HG03575 (cell line): ENCODE results near the gene CCDC117.
"Not testable (repeated sequence)": the region's sequence is repeated elsewhere in the genome, so short reads cannot be mapped to it uniquely, and the experiment has no call there.

ENCODE experiments used
- ATAC-seq: cut with Tn5 transposase; IDR thresholded peaks from one replicate; pipeline ENCODE4 v1.9.1; 2021; ENCODE audit not compliant: unreplicated experiment, insufficient number of reproducible peaks, low FRiP score; ENCODE audit errors: extremely low read depth

Gene CCDC117

GRCh38 chr22:28821452-28821851 lies 49.0 kb downstream of the CCDC117 start:
- ATAC-seq, result no peak

- no peak for ATAC-seq
These were observed 50.5 kb downstream of the CCDC117 start for GRCh38 chr22:28822930-28823551.

- ATAC-seq, result not testable (repeated sequence)
These were observed 52.0 kb downstream of the CCDC117 start for GRCh38 chr22:28824455-28824854.

GRCh38 chr22:28826430-28826829 lies 53.9 kb downstream of the CCDC117 start:
- ATAC-seq, result not testable (repeated sequence)

- no peak for ATAC-seq
These were observed 54.4 kb downstream of the CCDC117 start for GRCh38 chr22:28826921-28827320.

GRCh38 chr22:28829358-28830181 lies 57.1 kb downstream of the CCDC117 start:
- ATAC-seq, result no peak

GRCh38 chr22:28830441-28830840 lies 57.9 kb downstream of the CCDC117 start:
- no peak for ATAC-seq

GRCh38 chr22:28831140-28832072 lies 58.9 kb downstream of the CCDC117 start:
- no peak for ATAC-seq

GRCh38 chr22:28832731-28833130 lies 60.2 kb downstream of the CCDC117 start:
- no peak for ATAC-seq

GRCh38 chr22:28833276-28833923 lies 60.9 kb downstream of the CCDC117 start:
- no peak for ATAC-seq

- ATAC-seq, result no peak
These were observed 63.2 kb downstream of the CCDC117 start for GRCh38 chr22:28835630-28836189.

GRCh38 chr22:28837640-28838039 lies 65.1 kb downstream of the CCDC117 start:
- no peak for ATAC-seq
